Measurements from ENCODE around the gene PFKFB3. TPM values are rescaled to one million over a fixed set of nuclear protein-coding genes. Genes with fewer than 3 reads are reported as not detected.

The PFKFB3 gene
- total RNA-seq, 1 donor, result 19.2 TPM

DNA sequence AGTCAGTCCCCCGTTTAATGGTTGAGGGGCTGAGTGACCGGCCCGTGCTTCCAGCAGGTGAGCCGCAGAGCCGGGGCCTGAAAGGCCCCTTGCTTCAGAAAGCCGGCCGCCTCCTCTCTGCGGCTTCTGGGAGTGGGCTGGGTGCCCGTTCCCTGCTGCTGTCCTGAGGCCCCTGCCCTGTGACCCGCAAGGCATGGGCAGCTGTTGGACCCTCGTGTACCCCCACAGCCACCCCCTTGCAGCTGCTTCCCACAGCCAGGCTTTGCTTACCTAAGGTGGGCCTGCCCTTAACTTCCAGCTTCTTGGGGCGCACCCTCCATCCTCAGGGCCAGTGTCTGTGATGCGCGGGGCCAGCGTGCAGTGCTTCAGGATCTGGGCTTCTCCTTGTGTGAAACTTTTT, 26.6 kb downstream of the PFKFB3 start:
- Histone ChIP-seq H3K4me3 (ENCODE audit: insufficient read depth, low read length) (no peak overlapping the region), H3K36me3 (ENCODE audit: insufficient read depth, low read length) (peaks cover 42% of the 10 kb centered on the region), H3K4me2 (ENCODE audit: insufficient read depth, low read length) (no peak overlapping the region), H3K9me3 (ENCODE audit: low read depth, low read length) (no peaks in the 10 kb centered on the region), H4K20me1 (ENCODE audit: insufficient read depth, low read length) (no peaks in the 10 kb centered on the region), H3K27me3 (ENCODE audit: insufficient read depth, low read length) (no peaks in the 10 kb centered on the region), H2AFZ (ENCODE audit: low read length) (no peak overlapping the region), H3K79me2 (ENCODE audit: insufficient read depth, low read length) (no peaks in the 10 kb centered on the region), H3K27ac (ENCODE audit: low read depth, low read length) (no peak overlapping the region), H3K4me1 (ENCODE audit: insufficient read depth, low read length) (peaks cover 15% of the 10 kb centered on the region)
- DNase-seq (ENCODE audit: insufficient read length, low spot score, missing footprints), result no peak
- TF ChIP-seq CTCF (IDR thresholded peaks at IDR 0.05; ENCODE audit: extremely low read depth, low read depth, low read length), result no peak

DNA sequence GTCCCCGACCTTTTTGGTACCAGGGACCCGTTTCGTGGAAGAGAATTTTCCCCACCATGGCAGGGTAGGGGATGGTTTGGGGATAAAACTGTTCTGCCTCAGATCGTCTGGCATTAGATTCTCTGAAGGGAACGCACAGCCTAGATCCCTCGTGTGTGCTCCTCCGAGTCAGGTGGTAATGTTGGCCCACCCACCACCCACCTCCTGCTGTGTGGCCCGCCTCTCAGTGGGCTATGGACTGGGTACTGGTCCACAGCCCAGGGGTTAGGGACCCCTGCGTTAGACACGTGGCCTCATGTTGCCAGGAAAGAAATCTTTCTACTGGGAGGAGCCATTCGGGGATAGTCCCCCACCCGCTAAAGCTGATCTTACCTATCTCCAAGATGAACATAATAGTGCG, 27.0 kb downstream of the PFKFB3 start:
- Histone ChIP-seq H3K4me3 (ENCODE audit: insufficient read depth, low read length) (no peak overlapping the region), H3K36me3 (ENCODE audit: insufficient read depth, low read length) (peaks cover 38% of the 10 kb centered on the region), H3K79me2 (ENCODE audit: insufficient read depth, low read length) (no peaks in the 10 kb centered on the region), H3K9me3 (ENCODE audit: low read depth, low read length) (no peaks in the 10 kb centered on the region), H3K27ac (ENCODE audit: low read depth, low read length) (no peak overlapping the region), H2AFZ (ENCODE audit: low read length) (no peak overlapping the region), H3K27me3 (ENCODE audit: insufficient read depth, low read length) (no peaks in the 10 kb centered on the region), H3K4me2 (ENCODE audit: insufficient read depth, low read length) (no peak overlapping the region), H3K4me1 (ENCODE audit: insufficient read depth, low read length) (peaks cover 15% of the 10 kb centered on the region), H4K20me1 (ENCODE audit: insufficient read depth, low read length) (no peaks in the 10 kb centered on the region)
- no peak for DNase-seq (ENCODE audit: insufficient read length, low spot score, missing footprints)
- no peak for TF ChIP-seq CTCF (IDR thresholded peaks at IDR 0.05; ENCODE audit: extremely low read depth, low read depth, low read length)

DNA sequence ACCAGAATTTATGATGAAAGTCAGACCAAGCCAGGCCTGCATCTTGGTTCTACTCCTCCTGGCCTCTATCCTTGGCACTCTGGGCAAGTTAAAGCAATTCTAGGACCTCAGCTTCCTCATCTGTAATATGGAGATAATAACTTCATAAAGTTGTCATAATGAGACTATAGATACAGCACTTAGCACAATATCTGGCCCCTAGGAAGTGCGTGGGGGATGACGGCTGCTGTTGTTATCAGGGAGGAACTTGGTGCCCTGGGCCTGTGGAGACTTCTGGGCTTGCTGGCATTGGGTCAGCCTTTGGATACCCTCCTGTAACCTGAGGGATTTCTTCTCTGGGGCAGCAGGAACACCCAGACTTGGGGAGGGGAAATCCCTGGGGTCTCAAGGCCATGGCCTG, 27.6 kb downstream of the PFKFB3 start:
- Histone ChIP-seq H2AFZ (ENCODE audit: low read length) (no peak overlapping the region), H3K79me2 (ENCODE audit: insufficient read depth, low read length) (no peaks in the 10 kb centered on the region), H3K27me3 (ENCODE audit: insufficient read depth, low read length) (no peaks in the 10 kb centered on the region), H3K4me1 (ENCODE audit: insufficient read depth, low read length) (peaks cover 15% of the 10 kb centered on the region), H3K4me2 (ENCODE audit: insufficient read depth, low read length) (no peak overlapping the region), H3K27ac (ENCODE audit: low read depth, low read length) (no peak overlapping the region), H3K36me3 (ENCODE audit: insufficient read depth, low read length) (peaks cover 38% of the 10 kb centered on the region), H3K9me3 (ENCODE audit: low read depth, low read length) (no peaks in the 10 kb centered on the region), H3K4me3 (ENCODE audit: insufficient read depth, low read length) (no peak overlapping the region), H4K20me1 (ENCODE audit: insufficient read depth, low read length) (no peaks in the 10 kb centered on the region)
- no peak for TF ChIP-seq CTCF (IDR thresholded peaks at IDR 0.05; ENCODE audit: extremely low read depth, low read depth, low read length)
- peak; percentile 58 for DNase-seq (ENCODE audit: insufficient read length, low spot score, missing footprints)

- Histone ChIP-seq H3K4me2 (ENCODE audit: insufficient read depth, low read length) (no peak overlapping the region), H2AFZ (ENCODE audit: low read length) (no peak overlapping the region), H3K36me3 (ENCODE audit: insufficient read depth, low read length) (peaks cover 38% of the 10 kb centered on the region), H3K79me2 (ENCODE audit: insufficient read depth, low read length) (no peaks in the 10 kb centered on the region), H3K27ac (ENCODE audit: low read depth, low read length) (no peak overlapping the region), H3K9me3 (ENCODE audit: low read depth, low read length) (no peaks in the 10 kb centered on the region), H3K4me3 (ENCODE audit: insufficient read depth, low read length) (no peak overlapping the region), H3K4me1 (ENCODE audit: insufficient read depth, low read length) (peaks cover 15% of the 10 kb centered on the region), H4K20me1 (ENCODE audit: insufficient read depth, low read length) (no peaks in the 10 kb centered on the region), H3K27me3 (ENCODE audit: insufficient read depth, low read length) (no peaks in the 10 kb centered on the region)
- TF ChIP-seq CTCF (IDR thresholded peaks at IDR 0.05; ENCODE audit: extremely low read depth, low read depth, low read length), result no peak
- DNase-seq (ENCODE audit: insufficient read length, low spot score, missing footprints), result peak; percentile 67
Observed at GRCh38 chr10:6231146-6231545, 28.4 kb downstream of the PFKFB3 start.

Measured in osteoblast (primary cell).